NCI-H2227 treated with DMSO at 0.1 percent for 48 hours (cell line): ENCODE results near the gene GPNMB.
"Not testable (repeated sequence)": the region's sequence is repeated elsewhere in the genome, so short reads cannot be mapped to it uniquely, and the experiment has no call there.

Experiments used
- DNase-seq: peaks from one replicate; lab custom pipeline; 2025; lab: John Stamatoyannopoulos, UW

GPNMB gene

GRCh38 chr7:23299770-23300300 lies 53.3 kb downstream of the GPNMB start:
- no peak for DNase-seq

GRCh38 chr7:23306936-23307521 lies 60.5 kb downstream of the GPNMB start:
- DNase-seq, result no peak

GRCh38 chr7:23308754-23309153 lies 62.2 kb downstream of the GPNMB start:
- no peak for DNase-seq

GRCh38 chr7:23312141-23312540 lies 65.6 kb downstream of the GPNMB start:
- DNase-seq, result not testable (repeated sequence)

- no peak for DNase-seq
Measured at GRCh38 chr7:23315366-23315765, 68.8 kb downstream of the GPNMB start.
